ENCODE data around the gene TIPARP.

The TIPARP gene

GRCh38 chr3:156642750-156643728, 31.4 kb upstream of the TIPARP start:
- Histone ChIP-seq H3K27ac (ENCODE audit: low read depth, low read length) (no peak overlapping the region), H4K91ac (ENCODE audit: low read depth, low read length) (no peak overlapping the region), H3K14ac (ENCODE audit: low read length) (no peak overlapping the region), H3K23ac (ENCODE audit: low read length) (no peak overlapping the region), H3K9me3 (ENCODE audit: insufficient read depth, low read depth, low read length) (no peaks in the 10 kb centered on the region), H2BK5ac (ENCODE audit: low read depth, low read length, poor library complexity) (no peak overlapping the region), H3K36me3 (ENCODE audit: control insufficient read depth in 1 of 2, insufficient read depth in 2 of 2, low read length in 2 of 2) (no peaks in the 10 kb centered on the region), H3K9ac (ENCODE audit: low read length) (no peak overlapping the region), H3K27me3 (ENCODE audit: insufficient read depth, low read length) (no peaks in the 10 kb centered on the region), H2BK12ac (ENCODE audit: low read length) (no peak overlapping the region), H2BK120ac (ENCODE audit: insufficient read depth, low read length, poor library complexity) (no peak overlapping the region), H4K12ac (ENCODE audit: low read depth, low read length) (no peak overlapping the region), H3K4ac (ENCODE audit: low read depth, low read length) (no peak overlapping the region), H4K8ac (ENCODE audit: low read depth, low read length) (no peak overlapping the region), H3K79me2 (ENCODE audit: control insufficient read depth, insufficient read depth, low read length, poor library complexity) (no peaks in the 10 kb centered on the region), H3K4me2 (ENCODE audit: low read length) (no peak overlapping the region), H3K18ac (ENCODE audit: low read length) (no peak overlapping the region), H3K4me3 (ENCODE audit: low read depth, low read length) (no peak overlapping the region), H2AK5ac (ENCODE audit: low read length) (no peak overlapping the region), H3K4me1 (ENCODE audit: control insufficient read depth in 1 of 2, insufficient read depth in 2 of 2, low read length in 2 of 2) (no peaks in the 10 kb centered on the region), H2AFZ (ENCODE audit: insufficient read depth, low read length, poor library complexity) (no peak overlapping the region), H3K79me1 (ENCODE audit: low read length) (no peaks in the 10 kb centered on the region)
- no CpG with 5 or more reads among the region's 8 CpGs for WGBS (ENCODE audit: extremely low coverage, insufficient coverage, insufficient read length)
- no peak for DNase-seq

GRCh38 chr3:156643729-156644389, 30.5 kb upstream of the TIPARP start:
- H3K9me3 ChIP-seq (ENCODE audit: insufficient read depth, low read depth, low read length) = no peaks in the 10 kb centered on the region
- no peak overlapping the region for H3K23ac ChIP-seq (ENCODE audit: low read length)
- H3K79me2 ChIP-seq (ENCODE audit: control insufficient read depth, insufficient read depth, low read length, poor library complexity) = no peaks in the 10 kb centered on the region
- H3K9ac ChIP-seq (ENCODE audit: low read length) = no peak overlapping the region
- H2BK5ac ChIP-seq (ENCODE audit: low read depth, low read length, poor library complexity) = no peak overlapping the region
- H3K27ac ChIP-seq (ENCODE audit: low read depth, low read length) = no peak overlapping the region
- H3K18ac ChIP-seq (ENCODE audit: low read length) = no peak overlapping the region
- no peaks in the 10 kb centered on the region for H3K79me1 ChIP-seq (ENCODE audit: low read length)
- H4K91ac ChIP-seq (ENCODE audit: low read depth, low read length) = no peak overlapping the region
- no CpG with 5 or more reads among the region's 6 CpGs for WGBS (ENCODE audit: extremely low coverage, insufficient coverage, insufficient read length)
- H2AFZ ChIP-seq (ENCODE audit: insufficient read depth, low read length, poor library complexity) = no peak overlapping the region
- H2BK120ac ChIP-seq (ENCODE audit: insufficient read depth, low read length, poor library complexity) = no peak overlapping the region
- H3K14ac ChIP-seq (ENCODE audit: low read length) = no peak overlapping the region
- no peaks in the 10 kb centered on the region for H3K27me3 ChIP-seq (ENCODE audit: insufficient read depth, low read length)
- no peak overlapping the region for H3K4me2 ChIP-seq (ENCODE audit: low read length)
- DNase-seq = peak; percentile 54 to 68
- H4K12ac ChIP-seq (ENCODE audit: low read depth, low read length) = no peak overlapping the region
- H3K4me1 ChIP-seq (ENCODE audit: control insufficient read depth in 1 of 2, insufficient read depth in 2 of 2, low read length in 2 of 2) = no peaks in the 10 kb centered on the region
- H3K4ac ChIP-seq (ENCODE audit: low read depth, low read length) = no peak overlapping the region
- no peaks in the 10 kb centered on the region for H3K36me3 ChIP-seq (ENCODE audit: control insufficient read depth in 1 of 2, insufficient read depth in 2 of 2, low read length in 2 of 2)
- H4K8ac ChIP-seq (ENCODE audit: low read depth, low read length) = no peak overlapping the region
- H3K4me3 ChIP-seq (ENCODE audit: low read depth, low read length) = no peak overlapping the region
- no peak overlapping the region for H2AK5ac ChIP-seq (ENCODE audit: low read length)
- no peak overlapping the region for H2BK12ac ChIP-seq (ENCODE audit: low read length)

- Histone ChIP-seq H3K4me1 (ENCODE audit: control insufficient read depth in 1 of 2, insufficient read depth in 2 of 2, low read length in 2 of 2) (no peaks in the 10 kb centered on the region), H3K4ac (ENCODE audit: low read depth, low read length) (no peak overlapping the region), H4K8ac (ENCODE audit: low read depth, low read length) (no peak overlapping the region), H4K91ac (ENCODE audit: low read depth, low read length) (no peak overlapping the region), H3K23ac (ENCODE audit: low read length) (no peak overlapping the region), H3K27me3 (ENCODE audit: insufficient read depth, low read length) (no peaks in the 10 kb centered on the region), H3K9me3 (ENCODE audit: insufficient read depth, low read depth, low read length) (no peaks in the 10 kb centered on the region), H2BK120ac (ENCODE audit: insufficient read depth, low read length, poor library complexity) (no peak overlapping the region), H3K79me2 (ENCODE audit: control insufficient read depth, insufficient read depth, low read length, poor library complexity) (no peaks in the 10 kb centered on the region), H4K12ac (ENCODE audit: low read depth, low read length) (no peak overlapping the region), H3K4me3 (ENCODE audit: low read depth, low read length) (no peak overlapping the region), H3K9ac (ENCODE audit: low read length) (no peak overlapping the region), H2AK5ac (ENCODE audit: low read length) (no peak overlapping the region), H3K36me3 (ENCODE audit: control insufficient read depth in 1 of 2, insufficient read depth in 2 of 2, low read length in 2 of 2) (no peaks in the 10 kb centered on the region), H3K79me1 (ENCODE audit: low read length) (no peaks in the 10 kb centered on the region), H3K4me2 (ENCODE audit: low read length) (no peak overlapping the region), H2BK12ac (ENCODE audit: low read length) (no peak overlapping the region), H3K14ac (ENCODE audit: low read length) (no peak overlapping the region), H3K18ac (ENCODE audit: low read length) (no peak overlapping the region), H3K27ac (ENCODE audit: low read depth, low read length) (no peak overlapping the region), H2AFZ (ENCODE audit: insufficient read depth, low read length, poor library complexity) (no peak overlapping the region), H2BK5ac (ENCODE audit: low read depth, low read length, poor library complexity) (no peak overlapping the region)
- no peak for DNase-seq
Measured at GRCh38 chr3:156644958-156645357, 29.4 kb upstream of the TIPARP start.

- Histone ChIP-seq H3K4ac (ENCODE audit: low read depth, low read length) (no peak overlapping the region), H2BK120ac (ENCODE audit: insufficient read depth, low read length, poor library complexity) (no peak overlapping the region), H3K79me2 (ENCODE audit: control insufficient read depth, insufficient read depth, low read length, poor library complexity) (no peaks in the 10 kb centered on the region), H3K4me1 (ENCODE audit: control insufficient read depth in 1 of 2, insufficient read depth in 2 of 2, low read length in 2 of 2) (no peaks in the 10 kb centered on the region), H3K9ac (ENCODE audit: low read length) (no peak overlapping the region), H3K79me1 (ENCODE audit: low read length) (no peaks in the 10 kb centered on the region), H4K91ac (ENCODE audit: low read depth, low read length) (no peak overlapping the region), H3K4me2 (ENCODE audit: low read length) (no peak overlapping the region), H2BK5ac (ENCODE audit: low read depth, low read length, poor library complexity) (no peak overlapping the region), H3K9me3 (ENCODE audit: insufficient read depth, low read depth, low read length) (no peaks in the 10 kb centered on the region), H2BK12ac (ENCODE audit: low read length) (no peak overlapping the region), H3K27ac (ENCODE audit: low read depth, low read length) (no peak overlapping the region), H2AK5ac (ENCODE audit: low read length) (no peak overlapping the region), H3K18ac (ENCODE audit: low read length) (no peak overlapping the region), H3K27me3 (ENCODE audit: insufficient read depth, low read length) (no peaks in the 10 kb centered on the region), H3K23ac (ENCODE audit: low read length) (no peak overlapping the region), H3K14ac (ENCODE audit: low read length) (no peak overlapping the region), H4K12ac (ENCODE audit: low read depth, low read length) (no peak overlapping the region), H2AFZ (ENCODE audit: insufficient read depth, low read length, poor library complexity) (no peak overlapping the region), H3K36me3 (ENCODE audit: control insufficient read depth in 1 of 2, insufficient read depth in 2 of 2, low read length in 2 of 2) (no peaks in the 10 kb centered on the region), H3K4me3 (ENCODE audit: low read depth, low read length) (no peak overlapping the region), H4K8ac (ENCODE audit: low read depth, low read length) (no peak overlapping the region)
- no peak for DNase-seq
Measured at GRCh38 chr3:156646958-156647357, 27.4 kb upstream of the TIPARP start.
